Astrocyte (in vitro differentiated cells and primary cell): ENCODE results near the gene ADAMTSL2.

Experiments
- EZH2 ChIP-seq: IDR thresholded peaks from 2 replicates; pipeline ENCODE4 v1.6.1; 2012; ENCODE audit warnings: mild to moderate bottlenecking, low read length, inconsistent platforms; ENCODE audit not compliant: insufficient read depth
- TF ChIP-seq, protein P1 (sequence below): IDR thresholded peaks from 2 replicates; pipeline ENCODE4 v1.5.1; 2011; ENCODE audit warnings: low read depth, mild to moderate bottlenecking, inconsistent platforms, low read length, moderate library complexity; ENCODE audit not compliant: insufficient read depth

DNA sequence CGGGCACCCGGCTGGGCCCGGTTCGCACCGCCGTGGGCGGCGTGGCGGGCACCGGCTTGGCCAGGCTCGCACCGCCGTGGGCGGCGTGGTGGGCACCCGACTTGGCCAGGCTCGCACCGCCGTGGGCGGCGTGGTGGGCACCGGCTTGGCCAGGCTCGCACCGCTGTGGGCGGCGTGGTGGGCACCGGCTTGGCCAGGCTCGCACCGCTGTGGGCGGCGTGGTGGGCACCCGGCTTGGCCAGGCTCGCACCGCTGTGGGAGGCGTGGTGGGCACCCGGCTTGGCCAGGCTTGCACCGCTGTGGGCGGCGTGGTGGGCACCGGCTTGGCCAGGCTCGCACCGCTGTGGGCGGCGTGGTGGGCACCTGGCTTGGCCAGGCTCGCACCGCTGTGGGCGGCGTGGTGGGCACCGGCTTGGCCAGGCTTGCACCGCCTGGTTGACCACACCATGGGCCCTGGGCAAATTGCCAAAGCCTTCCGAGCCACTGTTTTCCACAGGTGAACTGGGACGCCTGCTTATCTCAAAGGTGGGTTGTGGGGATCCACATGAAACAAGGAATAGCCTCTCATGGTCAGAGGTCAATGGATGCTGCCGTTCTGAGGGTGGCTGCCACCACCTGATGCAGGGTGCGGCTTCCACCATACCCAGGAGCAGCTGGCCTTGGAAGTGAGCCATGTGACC, 28.2 kb downstream of the ADAMTSL2 start:
- TF ChIP-seq, protein P1, sequence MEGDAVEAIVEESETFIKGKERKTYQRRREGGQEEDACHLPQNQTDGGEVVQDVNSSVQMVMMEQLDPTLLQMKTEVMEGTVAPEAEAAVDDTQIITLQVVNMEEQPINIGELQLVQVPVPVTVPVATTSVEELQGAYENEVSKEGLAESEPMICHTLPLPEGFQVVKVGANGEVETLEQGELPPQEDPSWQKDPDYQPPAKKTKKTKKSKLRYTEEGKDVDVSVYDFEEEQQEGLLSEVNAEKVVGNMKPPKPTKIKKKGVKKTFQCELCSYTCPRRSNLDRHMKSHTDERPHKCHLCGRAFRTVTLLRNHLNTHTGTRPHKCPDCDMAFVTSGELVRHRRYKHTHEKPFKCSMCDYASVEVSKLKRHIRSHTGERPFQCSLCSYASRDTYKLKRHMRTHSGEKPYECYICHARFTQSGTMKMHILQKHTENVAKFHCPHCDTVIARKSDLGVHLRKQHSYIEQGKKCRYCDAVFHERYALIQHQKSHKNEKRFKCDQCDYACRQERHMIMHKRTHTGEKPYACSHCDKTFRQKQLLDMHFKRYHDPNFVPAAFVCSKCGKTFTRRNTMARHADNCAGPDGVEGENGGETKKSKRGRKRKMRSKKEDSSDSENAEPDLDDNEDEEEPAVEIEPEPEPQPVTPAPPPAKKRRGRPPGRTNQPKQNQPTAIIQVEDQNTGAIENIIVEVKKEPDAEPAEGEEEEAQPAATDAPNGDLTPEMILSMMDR: no peak
- no peak for TF ChIP-seq EZH2
